HG02759 (cell line): ENCODE data around the gene GALNT3.
A peak's percentile ranks its signal among the peaks of the same experiment; 100 is the strongest.

Source experiments
- ATAC-seq: cut with Tn5 transposase; IDR thresholded peaks from one replicate; pipeline ENCODE4 v1.9.1; 2021; ENCODE audit warnings: mild to moderate bottlenecking, moderate library complexity; ENCODE audit not compliant: unreplicated experiment

Gene GALNT3

GRCh38 chr2:165793779-165794535, at the start of gene GALNT3:
Gene GALNT3, minus strand, starts transcription at chr2:165794247. Its CDS starts 23,547 bp downstream, at chr2:165770700.
- peak; percentile 31 for ATAC-seq

DNA sequence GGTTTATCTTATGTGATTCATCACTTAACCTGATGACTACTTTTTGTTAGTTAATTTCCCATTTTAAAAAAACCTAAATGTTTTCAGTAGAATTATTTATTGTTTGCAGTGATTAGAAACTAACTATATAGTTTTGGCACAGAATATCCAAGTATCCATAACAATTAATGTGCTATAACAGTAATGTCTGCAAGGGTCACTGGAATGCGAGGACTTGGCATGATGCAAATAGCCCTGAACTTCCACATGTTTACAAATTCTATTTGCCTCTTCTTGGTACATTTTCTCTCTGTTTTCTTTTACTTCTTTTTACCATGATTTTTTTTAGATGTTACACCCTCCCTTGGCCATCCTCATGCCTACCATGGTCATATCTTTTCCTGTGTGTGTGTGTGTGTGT, 49.3 kb upstream of the GALNT3 start:
- ATAC-seq: no peak

DNA sequence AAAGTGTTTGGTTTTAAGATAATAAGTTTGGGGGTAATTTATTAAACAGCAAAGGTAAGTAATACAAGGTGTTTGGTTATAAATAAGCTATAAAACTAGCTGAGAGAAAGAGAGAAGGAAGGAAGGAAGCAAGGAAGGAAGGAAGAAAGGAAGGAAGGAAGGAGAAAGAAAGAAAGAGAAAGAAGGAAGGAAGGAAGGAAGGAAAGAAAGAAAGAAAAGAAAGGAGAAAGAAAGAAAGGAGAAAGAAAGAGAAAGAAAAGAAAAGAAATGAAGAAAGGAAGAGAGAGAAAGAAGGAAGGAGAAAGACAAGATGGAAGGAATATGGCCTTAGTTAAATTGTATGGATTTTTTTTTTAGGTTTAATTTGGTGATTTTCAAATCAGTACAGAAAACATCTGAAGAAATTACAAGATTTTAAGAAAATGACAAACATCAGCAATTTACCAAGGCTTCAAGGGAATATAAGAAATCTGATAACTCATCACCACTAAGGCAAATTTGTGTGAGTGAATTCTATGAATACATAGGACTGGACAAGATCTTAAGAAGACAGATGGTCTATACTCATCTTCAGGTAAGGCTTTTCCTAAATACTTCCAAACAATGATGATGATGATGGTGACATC, 46.4 kb upstream of the GALNT3 start:
- ATAC-seq: no peak

GRCh38 chr2:165839610-165840009, 45.6 kb upstream of the GALNT3 start:
- no peak for ATAC-seq

DNA sequence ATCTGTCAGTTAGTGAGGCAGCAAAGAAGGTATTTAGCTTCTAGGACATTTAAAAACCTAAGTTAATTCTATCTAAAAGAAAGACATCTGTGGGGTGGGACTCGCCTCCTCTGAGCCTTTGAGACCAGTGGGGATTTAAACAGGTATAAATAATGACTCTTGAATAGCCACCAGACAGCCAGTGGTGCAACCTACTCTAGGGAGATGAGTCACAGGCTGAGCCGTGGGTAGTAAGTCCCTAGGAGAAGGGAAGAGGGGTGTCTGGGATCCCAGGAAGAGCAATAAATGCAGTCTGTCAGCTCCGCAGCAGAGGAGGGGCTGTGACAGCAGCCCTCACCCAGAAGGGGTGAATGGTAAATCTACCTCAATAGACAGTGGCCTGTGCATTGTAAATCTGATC, 43.1 kb upstream of the GALNT3 start:
- no peak for ATAC-seq

DNA sequence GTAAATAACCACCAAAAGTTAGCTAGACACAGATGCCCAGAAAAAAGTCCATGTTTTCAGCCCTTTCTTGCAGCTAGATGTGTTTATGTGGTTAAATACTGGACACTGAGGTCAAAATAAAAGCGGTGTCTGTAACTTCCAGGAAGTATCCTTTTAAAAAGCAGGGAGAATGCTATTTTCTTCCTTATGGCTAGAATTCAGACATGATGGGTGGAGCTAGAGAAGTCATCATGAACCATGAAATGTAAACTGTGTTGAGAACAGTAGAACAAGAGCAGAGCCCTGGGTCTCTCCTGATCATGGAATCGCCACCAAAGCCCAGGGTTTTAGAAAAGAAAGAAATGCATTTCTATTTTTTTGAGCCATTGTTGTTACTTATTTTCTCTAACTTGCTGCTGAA, 41.3 kb upstream of the GALNT3 start:
- no peak for ATAC-seq

GRCh38 chr2:165833156-165833555, 39.1 kb upstream of the GALNT3 start:
- no peak for ATAC-seq

DNA sequence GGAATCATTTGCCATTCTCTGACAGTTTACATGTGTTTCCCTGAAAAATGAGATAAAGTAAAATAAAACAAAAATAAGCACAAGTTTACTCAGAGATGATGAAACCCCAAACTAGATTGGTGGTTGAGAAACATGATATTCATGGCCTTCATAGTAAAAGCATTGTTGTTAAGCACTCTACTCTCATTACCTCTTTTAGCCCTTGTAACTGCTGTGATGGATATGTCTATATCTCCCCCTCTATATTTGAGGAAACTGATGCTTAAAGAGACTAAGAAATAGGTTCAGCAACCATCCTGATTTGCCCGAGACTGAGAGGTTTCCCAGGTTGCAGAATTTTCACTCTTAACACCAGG, 33.9 kb upstream of the GALNT3 start:
- ATAC-seq: no peak

DNA sequence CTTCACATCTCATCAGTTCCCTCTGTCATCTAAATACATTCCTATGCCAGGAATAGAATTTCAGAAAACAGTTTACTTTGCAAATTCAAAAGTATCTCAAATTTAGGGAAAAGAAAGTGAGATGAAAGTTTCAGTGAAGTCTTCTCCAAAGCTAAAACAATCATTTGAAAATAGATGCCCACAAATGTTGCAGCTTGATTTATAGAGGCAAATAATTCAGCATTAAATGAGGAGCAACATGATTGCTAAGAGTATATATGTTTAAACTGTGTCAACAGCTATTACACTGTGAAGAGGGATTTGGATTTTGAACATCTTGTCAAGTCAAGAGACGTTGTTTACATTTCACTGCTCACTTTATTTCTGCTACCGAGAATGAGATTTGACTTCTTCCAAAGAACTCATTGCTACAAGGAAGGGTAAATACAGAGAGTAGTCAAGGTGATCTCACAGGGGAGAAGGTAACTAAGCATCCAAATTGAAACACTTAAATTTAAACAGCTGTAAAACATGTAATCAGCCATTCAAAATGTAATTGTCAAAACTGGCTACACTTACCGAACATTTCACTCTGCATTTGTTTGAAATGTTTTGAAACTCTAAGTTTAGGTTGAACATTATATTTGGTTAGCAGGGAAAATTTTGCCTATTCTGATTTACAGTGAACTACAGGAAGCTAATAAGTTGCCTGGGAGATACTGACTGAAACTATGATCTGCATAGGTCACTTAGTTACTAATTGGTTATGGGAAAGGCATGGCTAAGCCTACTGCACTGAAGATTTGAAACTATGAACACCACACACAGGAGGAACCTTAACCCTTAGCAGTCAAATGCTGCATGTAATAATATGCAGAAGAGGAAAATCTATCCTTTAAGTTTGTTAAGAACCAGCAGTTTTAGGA, 33.2 kb upstream of the GALNT3 start:
- ATAC-seq: peak; percentile 72

GRCh38 chr2:165825041-165825440, 31.0 kb upstream of the GALNT3 start:
- no peak for ATAC-seq

GRCh38 chr2:165820296-165820695, 26.2 kb upstream of the GALNT3 start:
- no peak for ATAC-seq

- ATAC-seq: no peak
These were observed 24.9 kb upstream of the GALNT3 start for GRCh38 chr2:165818920-165819319.

- ATAC-seq: peak; percentile 57
These were observed 21.5 kb upstream of the GALNT3 start for GRCh38 chr2:165815299-165816141.

DNA sequence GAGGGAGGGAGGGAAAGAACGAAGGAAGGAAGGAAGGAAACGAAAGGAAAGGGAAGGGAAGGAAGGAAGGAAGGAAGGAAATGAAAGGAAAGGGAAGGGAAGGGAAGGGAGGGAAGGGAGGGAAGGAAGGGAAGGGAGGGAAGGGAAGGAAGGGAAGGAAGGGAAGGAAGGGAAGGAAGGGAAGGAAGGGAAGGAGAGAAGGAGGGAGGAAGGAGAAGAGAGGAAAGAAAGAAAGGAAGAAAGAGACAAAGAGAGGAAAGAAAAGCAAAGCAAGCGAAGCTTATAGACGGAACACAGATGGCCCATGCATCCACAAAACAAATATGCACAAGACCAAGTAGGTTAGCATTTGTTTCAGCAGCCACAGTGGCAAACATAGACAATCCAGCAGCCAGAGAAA, 20.4 kb upstream of the GALNT3 start:
- no peak for ATAC-seq

- no peak for ATAC-seq
These were observed 17.7 kb upstream of the GALNT3 start for GRCh38 chr2:165811592-165812370.

- no peak for ATAC-seq
These were observed 16.4 kb upstream of the GALNT3 start for GRCh38 chr2:165810418-165810817.

DNA sequence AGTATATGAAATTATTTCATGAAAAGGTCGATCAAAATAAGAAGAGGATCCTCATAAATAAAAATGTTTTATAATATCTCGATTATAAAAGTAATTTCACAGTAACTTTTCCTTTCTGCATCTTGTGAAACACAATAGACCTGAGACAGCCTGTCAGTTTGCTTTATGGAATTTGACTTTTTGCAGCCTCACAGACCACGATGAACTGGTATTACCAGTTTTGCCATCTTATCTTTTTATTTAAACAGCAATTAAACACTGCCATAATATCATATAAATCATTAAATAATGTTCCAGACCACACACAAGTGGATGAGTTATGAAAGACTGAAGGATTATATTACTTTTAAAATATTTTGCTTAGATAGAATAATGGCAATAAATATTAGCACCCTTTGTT, 10.7 kb upstream of the GALNT3 start:
- ATAC-seq: no peak

GRCh38 chr2:165803123-165803760, 9.2 kb upstream of the GALNT3 start:
- ATAC-seq: no peak

GRCh38 chr2:165801176-165801575, 7.1 kb upstream of the GALNT3 start:
- ATAC-seq: no peak
